Stimulated activated naive B cell treated with anti-CD40 and anti-IgM and Interleukin-4, amounts not matched to agents 10 μg/mL and 1 μg/mL and 100 μg/mL, for 72 hours (primary cell): ENCODE data around the gene PSRC1.

Source experiments
- ATAC-seq, 2 donors: fragments of 150-1000 bp; cut with Tn5 transposase; replicated peaks; 2 replicates each; pipeline ENCODE4 v1.10.0; 2021; ENCODE audit warnings: moderate library complexity in 1 of 2
- DNase-seq: peaks from one replicate; pipeline ENCODE4 v3.0.0; 2021
- H3K27ac Mint-ChIP-seq: one replicate; pipeline ENCODE4 v1.8.0; 2022; ENCODE audit warnings: mild to moderate bottlenecking, mixed read lengths
- H3K27me3 Mint-ChIP-seq, 2 donors: one replicate each; pipeline ENCODE4 v1.8.0; 2022; ENCODE audit warnings: mixed read lengths in 2 of 2
- H3K36me3 Mint-ChIP-seq, 2 donors: one replicate each; pipeline ENCODE4 v1.8.0; 2022; ENCODE audit warnings: mixed read lengths in 2 of 2, mild to moderate bottlenecking in 1 of 2
- H3K4me1 Mint-ChIP-seq, 2 donors: one replicate each; pipeline ENCODE4 v1.8.0; 2022; ENCODE audit warnings: mixed read lengths in 2 of 2, mild to moderate bottlenecking in 1 of 2
- H3K4me3 Mint-ChIP-seq, 2 donors: one replicate each; pipeline ENCODE4 v1.8.0; 2022; ENCODE audit warnings: mild to moderate bottlenecking in 2 of 2, mixed read lengths in 2 of 2, moderate library complexity in 1 of 2
- H3K9me3 Mint-ChIP-seq, 2 donors: one replicate each; pipeline ENCODE4 v1.8.0; 2022; ENCODE audit warnings: mixed read lengths in 2 of 2, mild to moderate bottlenecking in 1 of 2

The PSRC1 gene

GRCh38 chr1:109243221-109243620 is 39.7 kb downstream of the PSRC1 start:
- H3K4me3 Mint-ChIP-seq: no peak overlapping the region

GRCh38 chr1:109242387-109242786 is 40.6 kb downstream of the PSRC1 start:
- ATAC-seq (no peak), DNase-seq (no peak)
- peaks cover 24 to 40% of the 10 kb centered on the region in 2 donors for H3K4me1 Mint-ChIP-seq
- H3K36me3 Mint-ChIP-seq: peaks cover 15 to 23% of the 10 kb centered on the region in 2 donors
- H3K4me3 Mint-ChIP-seq: peak overlapping the region in 1 of 2 donors; percentile 18
- no peaks in the 10 kb centered on the region for H3K9me3 Mint-ChIP-seq
- peak overlapping the region; percentile 21 for H3K27ac Mint-ChIP-seq
- peaks cover 35 to 48% of the 10 kb centered on the region in 2 donors for H3K27me3 Mint-ChIP-seq

More at GRCh38 chr1:109243221-109243620, 39.7 kb downstream of the PSRC1 start:
- DNase-seq (no peak), ATAC-seq (peak in 1 of 2 donors; percentile 29)
- H3K27ac Mint-ChIP-seq: no peak overlapping the region
- H3K9me3 Mint-ChIP-seq: no peaks in the 10 kb centered on the region
- peaks cover 12 to 16% of the 10 kb centered on the region in 2 donors for H3K36me3 Mint-ChIP-seq
- peaks cover 24 to 40% of the 10 kb centered on the region in 2 donors for H3K4me1 Mint-ChIP-seq
- H3K27me3 Mint-ChIP-seq: peaks cover 41 to 56% of the 10 kb centered on the region in 2 donors

GRCh38 chr1:109241841-109242345 is 41.1 kb downstream of the PSRC1 start:
- H3K36me3 Mint-ChIP-seq: peaks cover 17 to 28% of the 10 kb centered on the region in 2 donors
- H3K27ac Mint-ChIP-seq: peak overlapping the region; percentile 20
- peaks cover 24 to 40% of the 10 kb centered on the region in 2 donors for H3K4me1 Mint-ChIP-seq
- peak overlapping the region in 1 of 2 donors; percentile 18 for H3K4me3 Mint-ChIP-seq
- DNase-seq (no peak), ATAC-seq (no peak)
- no peaks in the 10 kb centered on the region for H3K9me3 Mint-ChIP-seq
- H3K27me3 Mint-ChIP-seq: peaks cover 35 to 43% of the 10 kb centered on the region in 2 donors

GRCh38 chr1:109241344-109241743 is 41.6 kb downstream of the PSRC1 start:
- peaks cover 17 to 29% of the 10 kb centered on the region in 2 donors for H3K36me3 Mint-ChIP-seq
- H3K27me3 Mint-ChIP-seq: peaks cover 29 to 38% of the 10 kb centered on the region in 2 donors
- peaks cover 24 to 40% of the 10 kb centered on the region in 2 donors for H3K4me1 Mint-ChIP-seq
- H3K27ac Mint-ChIP-seq: peak overlapping the region; percentile 67
- no peaks in the 10 kb centered on the region for H3K9me3 Mint-ChIP-seq
- DNase-seq: no peak
- H3K4me3 Mint-ChIP-seq: no peak overlapping the region
- ATAC-seq: no peak

GRCh38 chr1:109240158-109241152 is 42.5 kb downstream of the PSRC1 start:
- H3K4me3 Mint-ChIP-seq: no peak overlapping the region
- ATAC-seq: peak; percentile 12 to 17
- peaks cover 29 to 36% of the 10 kb centered on the region in 2 donors for H3K27me3 Mint-ChIP-seq
- peaks cover 24 to 40% of the 10 kb centered on the region in 2 donors for H3K4me1 Mint-ChIP-seq
- DNase-seq: no peak
- peak overlapping the region; percentile 11 for H3K27ac Mint-ChIP-seq
- no peaks in the 10 kb centered on the region for H3K9me3 Mint-ChIP-seq
- peaks cover 21 to 38% of the 10 kb centered on the region in 2 donors for H3K36me3 Mint-ChIP-seq

DNA sequence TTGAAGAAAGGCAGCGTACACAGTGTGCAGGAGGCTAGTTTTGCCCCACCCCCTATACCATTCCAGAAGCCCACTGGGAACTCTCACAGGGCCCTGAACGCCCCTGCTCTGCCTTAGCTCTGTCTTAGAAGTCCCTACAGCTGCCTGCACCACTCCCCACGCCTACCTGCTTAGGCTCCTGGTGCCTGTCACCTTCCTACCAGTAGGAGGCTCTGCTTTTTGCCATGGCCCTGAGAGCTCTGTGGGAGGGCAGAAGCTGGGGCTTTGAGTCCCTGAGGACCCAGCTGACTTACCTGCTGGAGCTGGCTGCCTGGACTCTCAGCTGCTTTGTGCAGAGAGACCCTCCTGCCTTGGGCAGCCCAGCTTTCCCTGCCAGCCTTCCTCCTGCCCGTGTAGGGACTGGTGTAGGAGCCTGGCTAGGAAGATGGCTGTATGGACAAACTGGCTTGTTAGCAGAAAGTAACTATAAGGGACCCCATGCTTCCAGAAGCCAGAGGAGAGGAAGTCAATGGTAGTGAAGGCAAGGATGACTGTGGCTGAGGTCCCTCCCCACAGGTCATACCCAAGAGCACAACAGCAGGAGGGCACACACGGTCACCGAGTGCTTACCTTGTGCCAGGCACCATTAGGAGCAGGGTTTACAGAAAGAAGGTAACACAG is 43.4 kb downstream of the PSRC1 start:
- DNase-seq (no peak), ATAC-seq (peak; percentile 83 to 84)
- Mint-ChIP-seq H3K27me3 (peaks cover 24 to 30% of the 10 kb centered on the region in 2 donors), H3K4me1 (peaks cover 28 to 40% of the 10 kb centered on the region in 2 donors), H3K36me3 (peaks cover 27 to 44% of the 10 kb centered on the region in 2 donors), H3K4me3 (no peak overlapping the region), H3K9me3 (no peaks in the 10 kb centered on the region), H3K27ac (no peak overlapping the region)

DNA sequence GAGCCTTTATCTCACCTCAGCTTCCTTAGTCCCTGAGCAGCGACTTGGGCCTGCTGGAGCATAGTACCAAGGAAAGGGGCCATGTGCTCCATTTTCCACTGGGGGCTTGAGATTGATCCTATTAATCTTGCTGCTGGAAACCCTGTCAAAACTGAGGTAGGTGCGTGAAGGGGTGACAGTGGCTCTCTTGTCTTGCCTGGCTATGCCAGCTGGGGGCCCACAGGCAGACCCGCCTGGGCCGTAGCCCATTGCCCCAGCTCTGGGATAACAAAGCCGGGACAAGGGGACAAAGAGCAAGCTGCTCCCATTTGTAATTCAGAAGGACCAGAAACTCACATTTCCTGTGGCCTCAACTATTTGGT is 43.9 kb downstream of the PSRC1 start:
- peaks cover 27 to 44% of the 10 kb centered on the region in 2 donors for H3K36me3 Mint-ChIP-seq
- no peak for ATAC-seq
- no peak overlapping the region for H3K27ac Mint-ChIP-seq
- no peak overlapping the region for H3K4me3 Mint-ChIP-seq
- peaks cover 28 to 40% of the 10 kb centered on the region in 2 donors for H3K4me1 Mint-ChIP-seq
- peaks cover 19 to 25% of the 10 kb centered on the region in 2 donors for H3K27me3 Mint-ChIP-seq
- H3K9me3 Mint-ChIP-seq: no peaks in the 10 kb centered on the region
- DNase-seq: no peak

DNA sequence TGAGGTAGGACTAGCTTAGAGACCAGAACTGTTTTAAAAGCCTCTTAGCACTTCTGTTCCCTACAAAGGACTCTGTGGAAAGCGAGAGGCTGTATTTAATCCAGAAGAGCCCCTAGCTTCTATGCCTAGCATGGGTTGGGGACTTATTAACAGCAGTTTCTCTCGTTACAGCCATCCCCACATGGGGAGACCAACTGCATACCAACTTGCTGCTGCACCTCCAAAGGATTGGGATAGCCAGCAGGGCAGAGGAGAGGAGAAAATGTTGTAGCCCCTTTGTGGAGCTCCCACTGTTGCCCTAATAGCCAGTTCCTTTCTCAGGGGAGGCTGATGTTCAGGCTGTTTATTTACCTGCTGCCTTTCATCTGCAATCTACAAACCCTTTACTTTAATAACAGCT is 44.6 kb downstream of the PSRC1 start:
- H3K36me3 Mint-ChIP-seq: peaks cover 27 to 44% of the 10 kb centered on the region in 2 donors
- DNase-seq: no peak
- H3K9me3 Mint-ChIP-seq: no peaks in the 10 kb centered on the region
- peaks cover 28 to 40% of the 10 kb centered on the region in 2 donors for H3K4me1 Mint-ChIP-seq
- no peak overlapping the region for H3K27ac Mint-ChIP-seq
- H3K27me3 Mint-ChIP-seq: peaks cover 16 to 20% of the 10 kb centered on the region in 2 donors
- H3K4me3 Mint-ChIP-seq: no peak overlapping the region
- ATAC-seq: no peak

DNA sequence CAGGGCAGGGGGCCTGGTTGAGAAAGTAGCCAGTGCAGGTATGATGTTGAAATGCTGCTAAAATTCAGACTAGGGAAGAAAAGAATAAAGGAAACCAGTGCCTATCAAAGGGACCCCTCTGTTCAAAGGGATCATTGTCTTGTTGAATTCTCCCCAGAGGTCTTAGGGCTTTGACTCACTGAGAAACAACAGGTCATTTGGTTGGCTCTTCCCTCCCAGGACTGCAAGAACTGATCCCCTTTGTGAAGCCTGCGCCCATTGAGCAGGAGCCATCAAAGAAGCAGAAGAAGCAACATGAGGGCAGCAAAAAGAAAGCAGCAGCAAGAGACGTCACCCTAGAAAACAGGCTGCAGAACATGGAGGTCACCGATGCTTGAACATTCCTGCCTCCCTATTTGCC is 45.4 kb downstream of the PSRC1 start:
- no peak for DNase-seq
- H3K36me3 Mint-ChIP-seq: peaks cover 27 to 46% of the 10 kb centered on the region in 2 donors
- no peaks in the 10 kb centered on the region for H3K9me3 Mint-ChIP-seq
- no peak overlapping the region for H3K27ac Mint-ChIP-seq
- ATAC-seq: no peak
- peaks cover 10 to 11% of the 10 kb centered on the region in 2 donors for H3K27me3 Mint-ChIP-seq
- H3K4me3 Mint-ChIP-seq: no peak overlapping the region
- peaks cover 24 to 32% of the 10 kb centered on the region in 2 donors for H3K4me1 Mint-ChIP-seq

DNA sequence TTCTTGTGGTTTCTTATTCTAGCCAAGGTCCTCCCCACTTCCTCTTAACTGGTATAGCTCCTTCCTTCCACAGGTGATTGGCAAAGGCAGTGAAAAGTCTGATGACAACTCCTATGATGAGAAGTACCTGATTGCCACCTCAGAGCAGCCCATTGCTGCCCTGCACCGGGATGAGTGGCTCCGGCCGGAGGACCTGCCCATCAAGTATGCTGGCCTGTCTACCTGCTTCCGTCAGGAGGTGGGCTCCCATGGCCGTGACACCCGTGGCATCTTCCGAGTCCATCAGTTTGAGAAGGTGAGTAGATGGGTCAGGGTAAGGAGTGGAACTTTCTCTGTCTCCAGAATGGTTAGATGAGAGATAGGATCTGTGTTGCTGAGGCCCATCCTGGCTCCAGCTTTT is 47.8 kb downstream of the PSRC1 start:
- H3K27ac Mint-ChIP-seq: no peak overlapping the region
- DNase-seq: no peak
- no peaks in the 10 kb centered on the region for H3K9me3 Mint-ChIP-seq
- peaks cover 36 to 56% of the 10 kb centered on the region in 2 donors for H3K36me3 Mint-ChIP-seq
- H3K4me3 Mint-ChIP-seq: no peak overlapping the region
- peaks cover 6 to 11% of the 10 kb centered on the region in 2 donors for H3K4me1 Mint-ChIP-seq
- no peaks in the 10 kb centered on the region for H3K27me3 Mint-ChIP-seq
- no peak for ATAC-seq

DNA sequence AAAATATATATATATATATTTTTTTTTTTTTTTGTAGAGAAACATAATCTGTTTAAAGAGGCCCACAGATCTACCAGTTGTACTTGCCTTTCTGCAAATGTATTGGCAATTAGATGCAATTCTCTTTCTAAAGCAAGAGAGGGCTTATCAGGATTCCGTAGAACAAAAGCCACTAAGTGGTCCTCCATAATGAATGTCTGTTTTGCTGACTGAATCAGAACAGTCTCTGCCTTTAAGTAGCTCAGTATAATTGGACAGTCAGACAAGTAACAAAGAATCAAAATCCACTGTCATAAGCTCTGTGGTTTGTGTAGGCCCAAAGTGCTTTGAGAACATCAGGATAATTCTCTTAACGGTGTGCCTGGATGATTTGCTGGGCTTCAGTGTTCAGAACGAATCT is 51.9 kb downstream of the PSRC1 start:
- Mint-ChIP-seq H3K27me3 (no peaks in the 10 kb centered on the region), H3K4me3 (no peak overlapping the region), H3K4me1 (peaks cover 0 to 3% of the 10 kb centered on the region in 2 donors), H3K27ac (no peak overlapping the region), H3K36me3 (peaks cover 35 to 45% of the 10 kb centered on the region in 2 donors), H3K9me3 (no peaks in the 10 kb centered on the region)
- no peak for ATAC-seq
- no peak for DNase-seq
